ENCODE data around the gene PDE1C.
"Not testable (repeated sequence)": the region's sequence is repeated elsewhere in the genome, so short reads cannot be mapped to it uniquely, and the experiment has no call there.

The PDE1C gene

DNA sequence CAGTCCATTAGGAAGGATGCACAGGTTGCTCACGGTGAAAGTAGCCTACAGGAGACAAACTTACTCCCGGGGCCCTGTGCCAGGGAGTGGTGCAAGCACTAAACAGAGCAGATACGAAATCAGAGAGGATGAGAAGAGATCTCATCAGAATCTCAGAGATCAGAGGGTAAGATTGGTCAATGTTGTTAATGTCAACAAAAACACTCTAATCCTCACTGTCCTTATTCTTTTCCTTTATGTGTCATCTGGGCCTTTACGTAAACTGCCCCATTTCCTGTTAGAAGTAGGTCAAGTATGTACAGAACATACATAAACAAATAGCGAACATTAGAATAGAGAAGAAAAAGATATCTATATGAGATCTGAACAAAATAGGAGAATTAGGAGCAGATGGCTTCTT is 220.1 kb downstream of the PDE1C start:
- ATAC-seq (no peak), DNase-seq (no peak)

DNA sequence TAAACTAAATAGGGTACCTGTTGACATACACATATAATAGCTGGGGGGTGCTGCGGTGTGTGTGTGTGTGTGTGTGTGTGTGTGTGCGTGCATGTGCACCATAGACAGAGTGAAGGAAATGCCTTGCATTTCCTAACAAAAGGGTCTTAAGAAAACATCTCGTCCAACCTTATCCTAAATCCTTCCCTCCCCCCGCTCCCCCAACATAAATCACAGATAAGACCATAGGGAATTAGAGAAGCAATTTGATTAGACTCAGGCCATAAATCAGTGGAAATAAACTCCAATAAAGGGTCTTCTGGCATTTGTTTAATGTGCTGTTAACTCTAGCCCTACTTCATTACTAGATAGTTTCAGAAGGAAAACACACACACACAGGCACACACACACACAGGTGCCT is 234.7 kb downstream of the PDE1C start:
- ATAC-seq = no peak
- DNase-seq = no peak

DNA sequence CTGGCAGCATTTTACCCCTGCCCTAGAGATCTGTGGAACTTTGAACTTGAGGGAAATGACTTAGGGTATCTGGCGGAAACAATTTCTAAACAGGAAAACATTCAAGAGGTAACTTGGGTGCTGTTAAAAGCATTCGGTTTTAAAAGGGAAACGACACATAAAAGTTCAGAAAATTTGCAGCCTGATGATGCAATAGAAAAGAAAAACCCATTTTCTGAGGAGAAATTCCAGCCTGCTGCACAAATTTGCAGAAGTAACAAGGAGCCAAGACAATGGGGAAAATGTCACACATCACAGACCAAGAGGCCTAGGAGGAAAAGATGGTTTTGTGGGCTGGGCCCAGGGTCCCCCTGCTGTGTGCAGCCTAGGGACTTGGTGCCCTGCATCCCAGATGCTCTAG is 236.6 kb downstream of the PDE1C start:
- not testable (repeated sequence) for ATAC-seq

DNA sequence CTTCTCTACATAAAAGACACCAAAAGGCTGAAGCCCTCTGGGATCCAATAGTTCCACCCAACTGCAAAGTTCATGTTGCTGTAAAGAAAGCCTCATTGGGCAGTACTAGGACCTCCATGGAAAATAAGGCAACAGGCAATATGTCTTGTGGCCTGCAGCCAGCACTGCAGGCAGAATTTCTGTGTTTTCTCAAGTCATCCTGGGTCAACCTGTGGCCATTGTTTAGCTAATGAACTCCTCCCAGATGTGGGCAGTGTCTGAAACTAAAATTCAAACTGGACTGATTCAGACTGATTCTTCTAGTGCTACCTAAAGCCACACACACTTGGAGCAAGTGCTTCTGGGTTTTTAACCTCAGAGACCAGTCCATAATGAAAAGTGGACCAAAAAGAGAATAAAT is 241.7 kb downstream of the PDE1C start:
- no peak for DNase-seq
- no peak for ATAC-seq

More for the DNA sequence above, 236.6 kb downstream of the PDE1C start:
- not testable (repeated sequence) for DNase-seq

DNA sequence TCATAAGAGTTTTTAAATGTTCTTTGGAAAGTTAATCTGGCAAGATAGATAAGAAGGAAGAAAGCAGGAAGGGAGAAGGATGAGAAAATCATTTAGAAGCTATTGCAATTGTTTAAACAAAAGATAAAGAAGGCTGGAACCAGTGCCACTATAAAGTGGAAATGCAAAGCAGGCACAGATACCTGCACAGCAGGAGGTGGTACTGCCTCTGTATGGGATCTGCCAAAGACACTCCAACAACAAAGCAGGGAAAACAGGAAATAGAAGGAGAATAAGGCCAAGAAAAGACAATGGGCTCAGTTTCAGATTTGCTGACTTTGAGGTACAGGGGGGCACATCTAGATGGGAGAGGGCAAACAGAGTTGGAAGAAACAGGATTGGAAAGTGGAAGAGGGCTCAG is 244.6 kb downstream of the PDE1C start:
- ATAC-seq (no peak), DNase-seq (no peak)

DNA sequence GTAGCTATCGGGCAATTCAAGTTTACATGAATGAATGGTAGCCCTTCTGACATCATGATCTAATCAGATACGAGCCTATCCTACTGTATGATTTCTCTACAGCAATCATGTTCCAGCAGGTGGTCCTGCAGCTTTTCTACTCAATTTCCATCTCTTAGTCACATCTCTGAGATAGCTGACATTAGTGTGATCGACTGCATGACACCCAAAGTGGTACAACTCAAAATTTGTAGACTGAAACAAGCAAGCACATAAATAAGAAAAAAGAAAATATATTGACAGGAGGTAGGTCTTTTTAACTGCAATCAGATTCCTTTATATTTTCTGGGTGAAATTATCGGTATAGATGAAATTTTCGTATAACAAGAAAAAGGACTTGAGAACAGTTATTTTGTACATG is 251.2 kb downstream of the PDE1C start:
- ATAC-seq (no peak), DNase-seq (no peak)

DNA sequence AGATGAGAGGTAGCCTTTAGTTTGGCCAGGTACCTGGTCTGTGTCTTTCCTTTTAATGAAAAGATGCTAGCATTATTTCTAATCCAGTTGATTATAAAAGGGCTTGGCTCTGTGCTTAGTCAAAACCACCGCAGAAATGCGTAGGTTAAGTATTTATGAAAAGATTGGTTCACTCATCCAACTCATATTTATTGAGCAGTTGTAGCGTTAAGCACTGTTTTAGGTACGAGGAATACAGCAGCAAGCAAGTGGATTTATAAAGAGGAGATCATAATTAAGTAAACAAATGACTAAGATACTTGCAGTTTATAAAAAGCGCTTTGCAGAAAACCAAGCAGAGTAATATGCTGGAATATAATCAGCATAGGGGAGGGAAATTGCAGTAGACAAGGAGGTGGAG is 253.4 kb downstream of the PDE1C start:
- DNase-seq (no peak), ATAC-seq (no peak)

DNA sequence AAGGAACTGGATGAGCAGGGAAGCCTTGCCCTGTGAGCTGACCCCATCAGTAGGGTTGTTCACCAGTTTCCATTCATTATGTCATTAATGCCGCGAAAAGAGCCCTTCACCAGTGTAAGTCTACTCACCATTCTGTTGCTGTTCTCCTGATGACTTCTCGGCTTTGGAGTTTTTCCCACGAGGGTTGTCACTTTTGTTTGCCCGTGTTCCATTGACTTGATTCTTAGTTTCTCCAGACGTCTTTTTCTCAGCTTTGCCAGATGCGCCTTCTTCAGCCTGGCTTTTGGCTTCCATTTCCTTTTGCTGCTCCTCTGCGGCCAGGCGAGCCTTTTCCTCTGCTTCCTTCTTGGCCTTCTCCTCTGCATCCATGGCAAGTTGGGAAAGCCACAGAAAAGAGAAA is 254.4 kb downstream of the PDE1C start:
- no peak for ATAC-seq

DNA sequence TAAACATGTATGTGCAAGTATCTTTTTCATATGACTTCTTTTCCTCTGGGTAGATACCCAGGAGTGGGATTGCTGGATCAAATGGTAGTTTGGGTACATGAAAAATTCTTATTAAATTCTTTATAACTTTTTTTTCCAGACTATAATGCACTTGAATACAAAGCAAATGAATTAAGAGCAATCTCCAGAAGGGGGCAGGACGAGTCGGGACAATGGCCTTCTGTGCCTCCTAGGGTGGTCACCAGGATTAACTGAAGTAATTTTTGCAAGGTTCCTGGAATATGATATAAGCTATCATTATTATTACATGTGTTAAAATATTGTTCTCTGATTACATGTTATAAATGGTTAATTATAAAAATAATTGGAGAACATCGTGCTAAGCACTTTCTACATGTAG is 256.0 kb downstream of the PDE1C start:
- DNase-seq = no peak
- ATAC-seq = no peak

More for the DNA sequence above, 254.4 kb downstream of the PDE1C start:
- DNase-seq = no peak

DNA sequence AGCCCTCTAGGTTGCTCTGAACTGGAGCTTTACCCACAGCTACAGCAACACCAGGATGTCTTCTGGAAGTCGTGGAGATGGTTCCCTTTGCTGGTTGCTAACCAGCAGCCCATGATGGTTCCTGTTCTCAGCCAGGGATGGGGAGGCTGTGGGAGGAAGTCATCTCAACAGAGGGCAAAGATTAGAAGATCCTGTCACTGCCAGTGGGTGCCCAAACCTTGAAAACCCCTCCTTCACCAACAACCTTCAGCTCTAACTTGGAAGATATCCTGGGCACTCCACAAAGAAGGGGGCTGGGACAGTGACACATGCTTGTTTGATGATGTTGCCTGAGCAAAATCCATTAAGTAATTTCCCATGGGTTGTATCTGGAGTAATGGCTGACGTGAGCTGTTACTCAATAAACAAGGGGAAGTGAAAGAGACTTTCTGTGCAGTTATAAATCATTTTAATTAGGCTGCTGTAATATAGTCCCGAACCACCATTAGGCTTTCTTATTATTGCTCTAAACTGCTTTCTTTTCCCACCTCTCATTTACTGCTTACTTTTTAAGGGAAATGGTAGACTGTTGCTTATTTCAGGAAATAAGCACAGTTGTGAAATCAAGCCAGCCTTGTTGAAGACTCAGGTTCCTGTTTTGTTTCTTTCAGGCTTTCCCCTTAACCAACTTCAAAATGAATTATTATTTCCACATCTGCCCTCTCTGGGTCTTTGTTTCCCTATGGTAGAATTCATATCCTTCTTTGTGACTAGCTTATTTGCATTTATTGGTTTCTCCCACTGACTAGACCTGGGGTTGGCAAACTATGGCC is 258.4 kb downstream of the PDE1C start:
- ATAC-seq (no peak), DNase-seq (no peak)

DNA sequence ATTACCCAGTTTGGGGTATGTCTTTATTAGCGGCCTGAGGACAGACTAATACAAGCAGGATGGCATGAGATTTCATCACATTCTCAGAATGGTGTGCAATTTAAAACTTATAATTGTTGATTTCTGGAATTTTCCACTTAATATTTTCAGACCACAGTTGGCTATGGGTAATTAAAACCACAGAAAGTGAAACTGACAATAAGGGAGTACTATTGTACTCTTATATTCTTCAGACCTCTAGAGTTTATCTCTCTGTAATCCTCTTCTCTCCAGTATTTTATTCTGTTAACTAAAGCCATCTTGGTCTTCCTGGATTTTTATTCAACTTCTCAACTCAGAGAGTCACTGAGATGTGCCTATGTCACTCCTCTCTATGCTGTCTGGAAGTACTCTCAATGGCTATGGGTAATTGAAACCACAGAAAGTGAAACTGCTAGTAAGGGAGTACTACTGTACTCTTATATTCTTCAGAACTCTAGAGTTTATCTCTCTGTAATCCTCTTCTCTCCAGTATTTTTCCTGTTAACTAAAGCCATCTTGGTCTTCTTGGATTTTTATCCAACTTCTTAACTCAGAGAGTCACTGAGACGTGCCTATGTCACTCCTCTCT is 264.9 kb downstream of the PDE1C start:
- no peak for ATAC-seq
- no peak for DNase-seq

DNA sequence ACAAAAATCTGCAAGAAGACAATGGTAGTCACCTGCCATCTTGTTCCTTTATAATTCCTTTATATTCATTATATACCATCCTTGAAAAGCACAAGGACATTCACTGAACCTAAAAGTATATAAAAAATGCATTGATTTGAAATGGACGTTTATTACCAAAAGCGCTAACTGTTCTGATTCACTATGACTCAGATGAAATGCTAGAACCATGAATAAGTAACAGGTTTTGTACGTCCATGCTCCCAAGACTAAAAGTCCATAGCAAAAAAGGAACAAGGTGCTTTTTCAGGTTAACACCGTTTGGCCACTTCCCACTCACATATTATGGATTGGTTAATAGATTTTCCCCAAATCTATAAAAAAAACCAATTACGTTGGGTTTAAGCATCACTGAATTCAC is 273.8 kb downstream of the PDE1C start:
- no peak for ATAC-seq
- no peak for DNase-seq

DNA sequence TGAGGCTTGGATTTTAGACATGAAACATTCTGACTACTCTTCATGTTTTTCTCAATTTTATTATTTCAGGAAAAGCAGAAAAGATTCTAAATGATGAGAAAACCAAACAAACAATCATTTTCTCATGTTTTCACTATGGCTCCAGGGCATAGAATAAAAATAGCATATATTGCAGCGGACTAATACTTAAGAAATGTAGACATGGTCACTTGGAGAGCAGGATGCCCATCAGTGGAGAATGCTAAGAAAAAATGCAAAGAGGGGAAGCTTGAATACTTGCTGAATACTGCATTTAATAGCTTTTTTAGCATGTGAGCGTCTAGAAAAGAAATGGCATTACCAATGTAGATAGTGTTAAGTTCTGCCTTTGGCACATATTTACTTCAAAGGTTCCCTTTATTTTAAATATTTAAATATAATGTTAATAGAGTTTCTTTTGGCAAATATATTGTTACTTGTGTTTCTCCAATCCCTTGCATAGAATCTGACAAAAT is 275.3 kb downstream of the PDE1C start:
- DNase-seq (no peak), ATAC-seq (no peak)

DNA sequence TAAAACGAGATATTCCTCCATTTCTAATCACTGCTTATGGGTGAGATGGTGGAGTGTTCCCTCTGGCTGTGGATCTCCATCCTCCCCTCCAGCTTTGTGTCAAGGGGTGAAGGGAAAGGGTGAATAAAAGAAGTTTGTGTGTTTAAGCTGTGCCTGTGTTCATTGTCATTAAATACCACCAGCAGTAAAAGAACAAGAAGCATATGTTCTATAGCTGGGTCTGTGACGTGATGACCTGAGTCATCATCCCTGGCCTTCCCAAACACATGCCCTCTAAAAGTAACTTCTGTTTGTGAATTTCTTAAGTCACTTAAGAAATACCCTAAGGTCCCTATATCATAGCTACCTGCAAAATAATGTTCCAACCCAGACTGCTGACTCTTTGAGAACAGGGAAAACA is 278.3 kb downstream of the PDE1C start:
- no peak for ATAC-seq
- no peak for DNase-seq

DNA sequence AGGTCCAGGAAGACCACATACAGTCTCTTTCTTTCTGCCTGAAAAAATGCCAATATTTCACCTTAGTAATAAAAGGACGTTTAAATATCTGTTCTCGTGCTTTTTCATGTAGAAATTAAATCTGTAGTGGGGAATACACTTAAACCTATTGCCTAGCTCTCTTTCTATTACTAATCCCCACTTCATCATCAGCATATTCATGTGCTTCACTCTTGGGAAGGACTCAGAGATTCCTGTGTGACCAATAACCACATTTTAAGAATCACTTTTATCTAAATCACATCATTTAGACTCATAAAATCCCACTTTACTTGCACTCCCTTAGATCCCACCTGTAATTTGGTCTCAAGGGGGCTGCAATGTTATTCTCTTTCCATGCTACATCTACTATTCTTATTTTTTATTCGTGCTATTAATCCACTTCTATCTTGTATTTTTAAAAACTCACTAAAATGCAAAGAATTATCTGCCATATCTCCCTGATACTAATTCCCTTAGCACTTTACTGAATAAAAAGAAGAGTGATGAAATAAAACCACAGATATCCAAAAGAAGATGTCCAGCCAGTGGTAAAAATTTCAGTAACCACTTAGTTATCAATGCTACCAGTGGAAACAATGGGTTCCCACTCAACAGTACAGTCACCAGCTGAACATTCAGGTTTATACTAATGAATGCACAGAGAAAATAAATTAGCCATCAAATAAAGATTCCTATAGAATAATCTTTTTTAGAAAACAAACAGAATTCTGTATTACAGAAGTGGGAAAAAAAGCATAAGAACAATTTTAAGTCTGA is 281.1 kb downstream of the PDE1C start:
- no peak for ATAC-seq
- DNase-seq = no peak

DNA sequence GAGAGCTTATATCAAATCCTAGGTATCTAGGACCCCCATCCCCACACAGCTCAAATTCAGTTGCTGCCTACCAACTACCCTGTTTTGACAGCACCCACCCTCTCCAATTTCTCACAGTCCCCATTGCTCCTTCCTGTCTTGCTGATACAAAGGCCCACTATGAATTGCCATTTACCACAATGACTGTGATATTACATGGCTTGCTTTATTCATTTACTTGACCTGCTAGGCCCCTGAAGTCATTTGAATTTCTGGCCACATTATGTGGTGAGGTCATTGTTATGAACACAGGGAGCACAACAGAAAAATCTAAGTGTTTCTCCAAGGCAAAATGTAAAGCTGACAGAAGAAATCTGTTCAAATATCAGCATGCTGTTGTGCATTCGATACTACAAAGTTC is 281.8 kb downstream of the PDE1C start:
- DNase-seq (no peak), ATAC-seq (no peak)

DNA sequence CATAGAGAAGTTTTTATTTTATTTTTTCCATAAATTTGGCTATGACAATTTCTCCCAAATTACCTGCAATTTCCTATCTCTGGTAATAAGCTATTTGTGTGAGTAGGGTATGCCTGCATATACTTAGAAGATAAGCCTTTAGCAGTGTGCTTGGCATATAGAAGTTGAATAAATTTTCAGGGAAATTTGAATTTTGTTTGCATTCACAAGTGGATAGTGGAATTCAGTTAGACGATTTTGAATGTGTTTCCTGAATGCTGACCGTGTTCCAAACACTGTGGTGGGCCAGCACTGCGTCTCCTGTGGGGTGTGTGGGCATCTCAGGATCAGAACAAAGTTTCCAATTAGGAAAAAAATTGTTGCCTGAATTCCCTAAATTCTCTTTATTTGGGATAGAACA is 283.9 kb downstream of the PDE1C start:
- ATAC-seq (no peak), DNase-seq (no peak)

DNA sequence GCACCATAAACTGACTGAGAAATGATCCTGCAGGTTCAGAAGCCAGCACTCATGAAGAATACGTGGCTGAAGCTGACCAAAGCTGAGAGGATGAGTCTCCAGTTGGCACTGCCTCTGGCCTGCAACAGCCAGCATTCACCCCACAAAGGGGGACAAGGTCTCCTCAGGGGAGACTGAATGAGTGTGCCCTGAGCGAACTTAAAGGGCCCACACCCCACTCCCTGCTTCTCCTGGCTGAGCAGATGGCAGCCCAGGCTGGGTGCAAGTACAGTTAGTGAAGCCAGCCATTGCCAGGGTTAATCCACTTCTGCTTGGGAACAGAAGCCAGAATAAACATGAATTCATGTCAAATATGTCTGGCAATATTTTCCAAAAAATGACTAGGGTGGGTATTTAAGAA is 285.1 kb downstream of the PDE1C start:
- ATAC-seq = no peak

DNA sequence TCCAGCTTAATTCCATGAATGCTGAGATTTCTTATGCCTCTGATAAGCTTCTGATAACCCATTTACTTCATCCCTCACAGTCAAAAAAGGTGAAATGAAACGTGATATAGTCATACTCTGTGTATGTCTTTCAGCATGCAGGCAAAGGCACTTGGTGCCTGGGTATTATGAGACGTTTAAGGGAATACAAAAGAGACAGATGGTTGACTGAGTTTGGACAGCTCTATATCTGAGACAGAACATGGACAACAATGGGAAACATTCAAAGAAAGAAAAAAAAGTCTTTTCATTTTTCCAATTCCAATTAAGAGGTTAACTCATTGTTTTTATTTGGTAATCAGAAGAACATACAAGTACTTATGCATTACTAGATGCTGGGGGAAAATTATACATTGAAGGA is 287.0 kb downstream of the PDE1C start:
- no peak for DNase-seq
- no peak for ATAC-seq

More for the DNA sequence above, 285.1 kb downstream of the PDE1C start:
- no peak for DNase-seq

DNA sequence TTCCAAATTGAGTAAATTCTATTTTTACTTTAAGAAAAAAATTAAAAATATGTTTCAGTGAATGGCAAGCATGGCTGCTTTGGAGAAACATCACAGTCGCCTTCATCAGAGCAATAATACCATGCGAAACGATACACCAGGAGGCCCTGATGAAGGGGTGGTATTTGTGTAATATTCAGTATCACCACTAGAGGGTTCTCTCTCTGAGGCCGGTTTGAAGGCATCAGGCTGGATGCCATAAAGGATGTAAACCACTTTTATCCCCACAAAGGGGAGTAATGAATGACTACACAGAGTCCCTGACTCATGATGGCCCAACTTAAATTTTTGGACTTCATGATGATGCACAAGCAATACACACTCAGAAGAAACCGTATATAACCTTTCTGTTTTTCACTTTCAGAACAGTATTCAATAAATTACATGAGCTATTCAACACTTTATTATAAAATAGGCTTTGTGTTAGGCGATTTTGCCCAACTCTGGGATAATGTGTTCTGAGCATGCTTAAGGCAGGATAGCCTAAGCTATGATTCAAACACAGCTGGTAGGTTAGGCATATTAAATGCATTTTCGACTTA is 287.7 kb downstream of the PDE1C start:
- no peak for ATAC-seq
- no peak for DNase-seq

DNA sequence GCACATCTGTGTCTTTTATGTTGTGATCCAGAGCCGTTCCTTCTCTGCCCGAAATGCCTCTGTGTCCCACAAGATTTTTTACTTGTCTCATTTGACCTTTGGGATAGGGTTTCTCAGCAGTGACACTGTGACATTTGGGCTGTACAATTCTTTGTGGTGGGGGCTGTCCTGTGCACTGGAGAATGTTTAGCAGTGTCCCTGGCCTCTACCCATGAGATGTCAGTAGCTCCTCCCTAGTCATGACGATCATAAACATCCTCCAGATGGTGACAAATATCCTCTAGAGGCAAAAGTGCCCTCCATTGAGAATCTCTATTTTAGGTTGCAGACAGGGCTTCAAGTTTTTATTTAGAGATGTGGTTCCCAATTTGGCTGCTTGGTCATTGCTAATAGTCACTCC is 291.9 kb downstream of the PDE1C start:
- DNase-seq (no peak), ATAC-seq (no peak)

DNA sequence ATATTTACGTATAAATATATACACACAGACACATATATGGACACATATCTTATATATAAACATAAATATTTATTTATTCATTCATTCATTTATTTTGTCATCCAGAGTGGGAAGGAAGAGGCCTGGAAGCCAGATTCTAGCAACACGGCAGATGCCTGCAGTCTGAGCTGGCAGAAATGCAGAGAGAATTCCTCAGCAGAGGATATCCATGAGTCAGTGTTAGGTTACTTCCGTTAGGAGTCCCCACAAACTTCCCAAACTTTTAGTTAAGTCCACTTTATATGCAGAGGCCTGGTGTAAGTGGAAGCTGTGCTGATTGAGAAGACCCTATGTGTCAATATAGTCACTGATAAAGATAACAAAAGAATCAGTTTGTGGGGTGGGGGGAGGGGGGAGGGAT is 293.6 kb downstream of the PDE1C start:
- DNase-seq (no peak), ATAC-seq (no peak)

DNA sequence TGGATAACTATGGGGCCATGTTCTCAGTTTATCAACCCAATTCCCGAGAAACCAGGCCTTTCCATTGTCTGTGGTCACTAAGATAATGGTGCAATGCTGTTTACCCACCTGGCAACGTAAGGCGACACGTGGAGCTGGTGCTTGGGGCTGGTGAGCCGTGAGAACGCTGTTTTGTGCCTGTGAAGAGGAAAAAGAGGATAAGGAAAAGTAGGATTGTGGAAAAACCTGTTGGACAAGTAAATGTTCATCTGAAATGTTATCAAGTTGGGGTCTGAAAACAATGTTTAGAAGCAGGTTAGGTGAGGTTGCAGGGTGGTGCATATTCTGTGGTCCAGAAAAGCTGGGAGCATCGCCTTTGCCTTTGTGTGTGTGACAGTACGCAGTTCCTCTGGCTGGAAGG is 294.7 kb downstream of the PDE1C start:
- no peak for DNase-seq
- no peak for ATAC-seq
